NCI-H2107 treated with DMSO at 0.1 percent for 48 hours (cell line): ENCODE data around the gene DKC1.
"Not testable (repeated sequence)": the region's sequence is repeated elsewhere in the genome, so short reads cannot be mapped to it uniquely, and the experiment has no call there.

Source experiments
- DNase-seq: peaks from one replicate; lab custom pipeline; 2025; ENCODE audit not compliant: unreplicated experiment; lab: John Stamatoyannopoulos, UW

The DKC1 gene

GRCh38 chrX:154817048-154817618 lies 54.5 kb downstream of the DKC1 start:
- DNase-seq = not testable (repeated sequence)

- no peak for DNase-seq
Observed at GRCh38 chrX:154818916-154819770, 56.5 kb downstream of the DKC1 start.

DNA sequence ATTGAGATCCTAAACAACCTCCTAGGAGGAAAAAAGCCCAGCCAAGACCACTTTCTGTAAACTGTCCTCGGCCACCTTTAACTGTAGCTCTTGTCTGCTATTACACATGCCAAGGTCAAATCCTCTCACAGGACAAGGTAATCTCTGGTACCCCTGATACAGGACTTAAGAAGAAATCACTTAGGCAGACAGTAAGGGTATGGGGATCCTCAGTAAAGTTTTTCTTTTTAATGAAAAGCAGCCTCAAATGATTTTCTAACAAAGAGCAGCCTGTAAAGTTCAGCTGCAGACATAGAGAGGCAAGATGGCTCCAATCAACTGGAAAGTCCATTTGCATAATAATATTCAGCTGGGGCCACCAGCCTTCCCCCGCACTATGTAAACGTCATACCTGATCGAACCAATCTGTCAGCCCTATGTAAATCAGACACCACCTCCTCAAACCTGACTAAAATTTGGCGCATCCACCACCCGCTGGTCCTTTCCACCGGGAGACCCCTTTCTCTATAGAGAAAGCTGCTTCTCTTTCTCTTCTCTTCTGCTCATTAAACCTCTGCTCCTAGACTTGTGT lies 57.2 kb downstream of the DKC1 start:
- no peak for DNase-seq

- no peak for DNase-seq
Observed at GRCh38 chrX:154821523-154821922, 58.9 kb downstream of the DKC1 start.

DNA sequence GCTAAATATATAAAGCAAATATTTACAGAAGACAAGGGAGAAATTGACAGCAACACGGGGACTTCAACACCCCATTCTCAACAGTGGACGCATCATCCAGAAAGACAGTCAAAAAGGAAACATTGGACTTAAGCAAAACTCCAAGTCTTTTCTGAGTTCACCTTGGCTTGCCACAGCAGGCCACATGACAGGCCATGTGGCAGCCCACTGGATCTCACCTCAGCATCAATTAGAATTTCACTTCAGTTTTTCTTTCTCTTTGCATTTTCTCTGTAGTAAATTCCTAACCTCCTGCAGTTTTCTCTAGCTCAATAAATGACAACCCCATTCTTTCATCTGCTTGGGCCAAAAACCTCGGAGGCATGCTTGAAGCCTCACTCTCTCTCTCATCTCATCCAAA lies 59.4 kb downstream of the DKC1 start:
- no peak for DNase-seq

DNA sequence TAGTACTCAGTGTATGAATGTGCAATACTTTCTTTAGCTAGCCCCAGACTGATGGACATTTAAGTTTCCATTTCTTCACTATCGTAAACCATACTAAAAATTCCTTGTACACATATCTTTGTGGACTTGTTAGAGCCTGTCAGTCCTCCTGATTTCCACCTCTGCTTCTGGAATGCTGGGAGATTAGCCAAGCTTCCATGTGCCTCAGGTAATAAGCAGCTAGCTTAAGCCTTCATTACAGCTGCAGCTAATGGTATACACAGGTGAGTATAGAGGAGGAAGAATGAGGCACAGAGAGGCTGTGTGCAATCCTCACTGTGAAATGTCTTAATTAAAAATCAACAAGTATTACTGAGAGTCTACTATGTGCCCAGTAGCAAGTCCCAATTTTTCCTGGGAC lies 62.0 kb downstream of the DKC1 start:
- no peak for DNase-seq

- not testable (repeated sequence) for DNase-seq
Observed at GRCh38 chrX:154825586-154825985, 62.9 kb downstream of the DKC1 start.
